ENCODE data around the gene ZNF853. TPM values are rescaled to one million over a fixed set of nuclear protein-coding genes. Genes with fewer than 3 reads are reported as not detected.
A peak's percentile ranks its signal among the peaks of the same experiment; 100 is the strongest.
"Not testable (repeated sequence)": the region's sequence is repeated elsewhere in the genome, so short reads cannot be mapped to it uniquely, and the experiment has no call there.

Gene ZNF853
- total and polyA plus RNA-seq, 2 experiments from 2014 or later: 8.0 to 9.8 TPM

DNA sequence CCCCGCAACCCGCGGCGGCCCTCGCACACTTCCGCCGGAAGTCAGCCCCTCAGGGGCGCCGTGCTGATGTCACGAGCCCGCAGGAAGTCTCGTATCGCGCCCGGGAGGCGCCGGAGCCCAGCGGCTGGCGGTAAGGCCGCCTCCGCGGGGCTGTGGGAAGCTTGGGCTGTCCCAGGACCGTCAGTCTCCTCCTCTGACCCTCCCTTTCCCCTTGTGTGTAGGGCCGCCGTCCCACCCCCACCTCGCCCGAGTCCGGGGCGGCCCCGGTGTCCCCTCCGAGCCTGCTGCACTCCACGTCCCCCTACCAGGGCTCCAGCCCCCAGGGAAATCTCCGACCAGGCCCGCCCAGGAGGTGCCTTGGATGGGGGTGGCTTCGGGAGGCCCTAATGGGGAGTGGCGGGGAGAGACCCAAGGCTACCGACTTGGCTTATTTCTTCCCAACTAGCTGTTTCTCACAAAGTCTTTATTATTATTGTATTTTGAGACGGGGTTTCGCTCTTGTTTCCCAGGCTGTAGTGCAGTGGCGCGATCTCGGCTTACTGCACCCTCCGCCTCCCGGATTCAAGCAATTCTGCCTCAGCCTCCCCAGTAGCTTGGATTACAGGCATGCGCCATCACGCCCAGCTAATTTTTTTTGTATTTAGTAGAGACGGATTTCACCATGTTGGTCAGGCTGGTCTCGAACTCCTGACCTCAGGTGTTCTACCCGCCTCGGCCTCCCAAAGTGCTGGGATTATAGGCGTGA, 37.9 kb upstream of the ZNF853 start, which contains the start of gene ZDHHC4:
Gene ZDHHC4 (plus strand): TSS at position 86 of the 745 bp plus-strand sequence. CDS start 3,108 bp downstream, outside the sequence.
- Histone ChIP-seq H3K4me3 (peak within 1 kb of the TSS; percentile 47), H3K27ac (peak within 1 kb of the TSS; percentile 94), H4K20me1 (ENCODE audit: insufficient read depth, poor library complexity, severe bottlenecking) (no peaks in the 10 kb centered on the region), H3K9me2 (replicated peaks; ENCODE audit: insufficient read depth) (no peaks in the 10 kb centered on the region), H3K36me3 (replicated peaks; ENCODE audit: insufficient read depth, low read depth) (no peaks in the 10 kb centered on the region), H3K4me2 (peak within 1 kb of the TSS; percentile 82), H2AFZ (peak within 1 kb of the TSS; percentile 78), H3K9me3 (ENCODE audit: low read depth) (no peaks in the 10 kb centered on the region), H3K4me1 (ENCODE audit: insufficient read depth) (peaks cover 8% of the 10 kb centered on the region), H3K79me2 (peaks cover 7% of the 10 kb centered on the region), H3K27me3 (no peaks in the 10 kb centered on the region)
- TF ChIP-seq EZH2phosphoT487 (IDR thresholded peaks at IDR 0.05; ENCODE audit: low read depth, severe bottlenecking, unreplicated experiment): no peak
- TF ChIP-seq EZH2 (IDR thresholded peaks at IDR 0.05; ENCODE audit: borderline replicate concordance): no peak
- TF ChIP-seq, protein P1, sequence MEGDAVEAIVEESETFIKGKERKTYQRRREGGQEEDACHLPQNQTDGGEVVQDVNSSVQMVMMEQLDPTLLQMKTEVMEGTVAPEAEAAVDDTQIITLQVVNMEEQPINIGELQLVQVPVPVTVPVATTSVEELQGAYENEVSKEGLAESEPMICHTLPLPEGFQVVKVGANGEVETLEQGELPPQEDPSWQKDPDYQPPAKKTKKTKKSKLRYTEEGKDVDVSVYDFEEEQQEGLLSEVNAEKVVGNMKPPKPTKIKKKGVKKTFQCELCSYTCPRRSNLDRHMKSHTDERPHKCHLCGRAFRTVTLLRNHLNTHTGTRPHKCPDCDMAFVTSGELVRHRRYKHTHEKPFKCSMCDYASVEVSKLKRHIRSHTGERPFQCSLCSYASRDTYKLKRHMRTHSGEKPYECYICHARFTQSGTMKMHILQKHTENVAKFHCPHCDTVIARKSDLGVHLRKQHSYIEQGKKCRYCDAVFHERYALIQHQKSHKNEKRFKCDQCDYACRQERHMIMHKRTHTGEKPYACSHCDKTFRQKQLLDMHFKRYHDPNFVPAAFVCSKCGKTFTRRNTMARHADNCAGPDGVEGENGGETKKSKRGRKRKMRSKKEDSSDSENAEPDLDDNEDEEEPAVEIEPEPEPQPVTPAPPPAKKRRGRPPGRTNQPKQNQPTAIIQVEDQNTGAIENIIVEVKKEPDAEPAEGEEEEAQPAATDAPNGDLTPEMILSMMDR (IDR thresholded peaks at IDR 0.05; ENCODE audit: poor library complexity): no peak
- DNase-seq (ENCODE audit: low spot score): peak; percentile 95
- 21% methylated on average over 48 of the region's 51 CpGs for WGBS (ENCODE audit: low lambda C conversion rate, missing lambda C conversion rate)

DNA sequence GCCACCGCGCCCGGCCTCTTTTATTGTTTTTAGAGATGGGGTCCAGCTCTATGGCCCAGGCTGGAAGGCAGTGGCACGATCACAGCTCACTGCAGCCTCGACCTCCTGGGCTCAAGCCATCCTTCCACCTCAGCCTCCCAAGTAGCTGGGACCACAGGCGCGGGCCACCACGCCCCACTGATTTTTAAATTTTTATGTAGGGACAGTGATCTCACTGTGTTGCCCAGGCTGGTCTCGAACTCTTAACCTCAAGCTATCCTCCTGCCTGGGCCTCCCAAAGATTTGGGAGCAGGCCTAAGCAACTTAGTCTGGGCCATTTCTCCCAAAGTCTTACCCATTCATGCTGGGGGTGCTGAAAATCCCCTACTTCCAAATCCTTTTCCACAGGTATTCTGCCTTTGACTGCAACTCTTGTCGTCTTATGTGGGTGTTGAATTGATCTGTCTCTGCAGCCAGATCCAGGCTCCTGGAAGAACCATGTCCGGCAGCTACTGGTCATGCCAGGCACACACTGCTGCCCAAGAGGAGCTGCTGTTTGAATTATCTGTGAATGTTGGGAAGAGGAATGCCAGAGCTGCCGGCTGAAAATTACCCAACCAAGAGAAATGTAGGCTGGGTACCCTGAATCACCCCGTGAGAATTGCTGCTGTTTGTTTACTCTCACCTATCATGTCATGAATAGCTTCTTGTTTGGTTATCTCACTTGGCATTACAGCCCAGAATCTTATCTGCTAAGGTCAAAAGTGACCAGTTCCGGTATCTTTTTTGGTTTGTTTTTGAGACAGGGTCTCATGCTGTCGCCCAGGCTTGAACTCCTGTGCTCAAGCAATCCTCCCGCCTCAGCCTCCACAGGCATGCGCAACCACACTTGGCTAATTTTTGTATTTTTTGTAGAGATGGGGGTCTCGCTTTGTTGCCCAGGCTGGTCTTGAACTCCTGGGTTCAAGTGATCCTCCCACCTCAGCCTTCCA, 37.0 kb upstream of the ZNF853 start:
- peaks cover 8% of the 10 kb centered on the region for H3K4me1 ChIP-seq (ENCODE audit: insufficient read depth)

DNA sequence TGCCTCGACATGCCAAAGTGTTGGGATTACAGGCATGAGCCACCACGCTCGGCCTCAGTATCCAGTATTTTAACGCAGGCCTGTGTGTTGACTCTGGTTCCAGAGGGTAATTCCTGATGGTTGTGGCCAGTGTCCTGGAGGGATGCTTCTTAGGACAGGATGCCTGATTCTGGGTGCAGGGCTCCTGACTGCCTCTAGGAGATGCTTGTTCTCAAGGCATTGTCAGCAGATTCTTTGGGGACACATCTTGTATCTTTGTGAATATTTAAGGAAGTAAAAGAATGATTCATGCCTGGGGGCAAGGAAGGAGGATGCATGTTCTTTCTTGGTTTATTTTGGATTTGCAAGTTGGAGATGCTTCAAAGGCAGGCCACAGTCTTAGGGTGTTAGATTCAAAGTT, 36.0 kb upstream of the ZNF853 start:
- H3K36me3 ChIP-seq (replicated peaks; ENCODE audit: insufficient read depth, low read depth): no peaks in the 10 kb centered on the region

More for the DNA sequence above, 37.0 kb upstream of the ZNF853 start:
- no peaks in the 10 kb centered on the region for H3K27me3 ChIP-seq
- H3K27ac ChIP-seq: peak overlapping the region; percentile 94
- 81% methylated on average over 18 of the region's 18 CpGs for WGBS (ENCODE audit: low lambda C conversion rate, missing lambda C conversion rate)
- no peaks in the 10 kb centered on the region for H4K20me1 ChIP-seq (ENCODE audit: insufficient read depth, poor library complexity, severe bottlenecking)
- H3K9me3 ChIP-seq (ENCODE audit: low read depth): no peaks in the 10 kb centered on the region
- H3K9me2 ChIP-seq (replicated peaks; ENCODE audit: insufficient read depth): no peaks in the 10 kb centered on the region
- TF ChIP-seq EZH2 (IDR thresholded peaks at IDR 0.05; ENCODE audit: borderline replicate concordance): no peak
- TF ChIP-seq, protein P1 (IDR thresholded peaks at IDR 0.05; ENCODE audit: poor library complexity): no peak
- no peak for TF ChIP-seq EZH2phosphoT487 (IDR thresholded peaks at IDR 0.05; ENCODE audit: low read depth, severe bottlenecking, unreplicated experiment)
- peak overlapping the region; percentile 78 for H2AFZ ChIP-seq
- peak; percentile 34 for DNase-seq (ENCODE audit: low spot score)
- peaks cover 7% of the 10 kb centered on the region for H3K79me2 ChIP-seq
- peak overlapping the region; percentile 82 for H3K4me2 ChIP-seq
- H3K4me3 ChIP-seq: no peak overlapping the region
- H3K36me3 ChIP-seq (replicated peaks; ENCODE audit: insufficient read depth, low read depth): no peaks in the 10 kb centered on the region

DNA sequence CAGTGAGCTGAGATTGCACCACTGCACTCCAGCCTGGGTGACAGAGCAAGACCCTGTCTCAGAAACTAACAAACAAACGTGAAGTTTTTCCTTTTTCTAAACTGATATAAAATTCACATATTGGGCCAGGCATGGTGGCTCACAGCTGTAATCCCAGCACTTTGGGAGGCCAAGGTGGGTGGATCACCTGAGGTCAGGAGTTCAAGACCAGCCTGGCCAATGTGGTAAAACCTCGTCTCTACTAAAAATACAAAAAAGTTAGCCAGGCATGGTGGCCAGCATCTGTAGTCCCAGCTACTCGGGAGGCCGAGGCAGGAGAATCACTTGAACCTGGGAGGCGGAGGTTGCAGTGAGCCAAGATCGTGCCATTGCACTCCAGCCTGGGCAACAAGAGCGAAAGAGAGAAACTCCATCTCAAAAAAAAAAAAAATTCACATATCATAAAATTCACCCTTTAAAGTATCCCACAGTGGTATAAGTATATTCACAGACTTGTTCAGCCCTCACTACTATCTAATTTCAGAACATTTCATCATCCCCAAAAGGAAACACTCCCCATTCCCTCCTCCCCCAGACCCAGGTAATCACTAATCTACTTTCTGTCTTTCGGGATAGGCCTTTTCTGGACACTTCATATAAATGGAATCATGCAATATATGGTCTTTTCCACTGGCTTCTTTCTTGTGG, 29.5 kb upstream of the ZNF853 start:
- not testable (repeated sequence) for H4K20me1 ChIP-seq (ENCODE audit: insufficient read depth, poor library complexity, severe bottlenecking); H2AFZ ChIP-seq; H3K4me2 ChIP-seq; DNase-seq (ENCODE audit: low spot score); H3K4me3 ChIP-seq; H3K9me3 ChIP-seq (ENCODE audit: low read depth); H3K27me3 ChIP-seq; H3K79me2 ChIP-seq; H3K9me2 ChIP-seq (replicated peaks; ENCODE audit: insufficient read depth); H3K4me1 ChIP-seq (ENCODE audit: insufficient read depth); H3K27ac ChIP-seq; H3K36me3 ChIP-seq (replicated peaks; ENCODE audit: insufficient read depth, low read depth)
- 96% methylated on average over 8 of the region's 8 CpGs for WGBS (ENCODE audit: low lambda C conversion rate, missing lambda C conversion rate)

More for the DNA sequence above, 36.0 kb upstream of the ZNF853 start:
- no peaks in the 10 kb centered on the region for H3K27me3 ChIP-seq
- no peak for DNase-seq (ENCODE audit: low spot score)
- H3K9me3 ChIP-seq (ENCODE audit: low read depth): no peaks in the 10 kb centered on the region
- no peak overlapping the region for H2AFZ ChIP-seq
- WGBS (ENCODE audit: low lambda C conversion rate, missing lambda C conversion rate): 88% methylated on average over 4 of the region's 4 CpGs
- H3K4me3 ChIP-seq: no peak overlapping the region
- TF ChIP-seq, protein P1 (IDR thresholded peaks at IDR 0.05; ENCODE audit: poor library complexity): no peak
- TF ChIP-seq EZH2 (IDR thresholded peaks at IDR 0.05; ENCODE audit: borderline replicate concordance): no peak
- TF ChIP-seq EZH2phosphoT487 (IDR thresholded peaks at IDR 0.05; ENCODE audit: low read depth, severe bottlenecking, unreplicated experiment): no peak
- H3K4me1 ChIP-seq (ENCODE audit: insufficient read depth): peaks cover 8% of the 10 kb centered on the region
- H3K27ac ChIP-seq: no peak overlapping the region
- no peaks in the 10 kb centered on the region for H3K9me2 ChIP-seq (replicated peaks; ENCODE audit: insufficient read depth)
- H3K4me2 ChIP-seq: no peak overlapping the region
- H3K79me2 ChIP-seq: peaks cover 7% of the 10 kb centered on the region
- H4K20me1 ChIP-seq (ENCODE audit: insufficient read depth, poor library complexity, severe bottlenecking): no peaks in the 10 kb centered on the region

Data from hepatocyte (in vitro differentiated cells).